Measurements from ENCODE around the gene ZNG1C.
"Not testable (repeated sequence)": the region's sequence is repeated elsewhere in the genome, so short reads cannot be mapped to it uniquely, and the experiment has no call there.

ZNG1C gene

DNA sequence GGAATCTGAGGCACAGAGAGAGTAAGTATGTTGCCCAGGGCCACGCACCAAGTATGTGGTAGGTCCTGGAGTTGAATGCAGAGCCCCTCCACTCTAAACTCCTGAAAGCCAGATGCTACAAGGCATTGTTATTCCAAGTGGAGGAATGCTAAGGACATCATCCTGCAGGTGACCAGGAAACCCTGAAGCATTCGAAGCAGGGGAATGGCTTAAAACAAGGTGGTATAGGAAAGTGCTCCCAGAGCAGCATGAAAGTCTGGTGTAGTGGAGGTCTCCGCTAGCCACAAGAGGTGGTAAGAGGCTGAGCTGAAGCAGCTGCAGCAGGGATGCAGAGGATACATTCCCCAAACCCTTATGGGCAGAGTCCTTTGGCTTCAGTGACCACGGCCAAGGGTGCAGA is 87.3 kb downstream of the ZNG1C start:
- not testable (repeated sequence) for H3K36me3 ChIP-seq (ENCODE audit: insufficient read depth, low read length); H3K4me3 ChIP-seq; H3K9me3 ChIP-seq (ENCODE audit: low read depth, low read length); H3K27ac ChIP-seq; H3K9ac ChIP-seq (ENCODE audit: insufficient read length); DNase-seq (ENCODE audit: low read depth, low spot score)

DNA sequence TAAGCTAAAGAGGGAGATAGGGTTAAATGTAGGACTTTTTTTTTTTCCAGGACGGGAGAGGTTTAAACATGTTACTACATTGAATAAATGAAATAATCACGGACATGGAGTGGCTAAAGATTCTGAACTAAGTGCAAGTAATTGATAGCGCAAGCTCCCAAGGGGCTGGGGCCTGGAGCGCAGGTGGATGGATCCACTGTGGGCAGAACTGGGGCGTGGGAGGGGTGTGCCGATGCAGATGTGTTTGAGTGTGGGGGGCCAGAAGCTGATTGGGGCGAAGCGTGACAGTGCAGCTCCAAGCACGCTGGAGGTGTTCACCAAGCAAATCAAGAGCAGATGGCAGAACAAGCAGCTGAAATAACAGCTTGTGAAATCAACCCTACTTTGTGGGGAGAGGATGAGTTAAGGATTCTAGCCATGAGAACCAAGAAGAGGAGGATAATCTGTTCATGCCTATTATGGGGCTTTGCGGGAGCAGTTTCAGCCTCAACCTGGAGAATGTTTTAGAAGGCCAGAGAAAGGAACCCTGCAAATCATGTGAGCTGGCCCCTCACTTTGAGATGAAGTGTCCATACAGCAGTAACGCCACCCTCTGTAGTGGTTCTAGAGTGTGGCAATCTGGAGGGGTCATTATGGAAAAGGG is 88.9 kb downstream of the ZNG1C start:
- H3K9ac ChIP-seq (ENCODE audit: insufficient read length); H3K27ac ChIP-seq; H3K9me3 ChIP-seq (ENCODE audit: low read depth, low read length); H3K36me3 ChIP-seq (ENCODE audit: insufficient read depth, low read length); DNase-seq (ENCODE audit: low read depth, low spot score); H3K4me3 ChIP-seq: not testable (repeated sequence)

DNA sequence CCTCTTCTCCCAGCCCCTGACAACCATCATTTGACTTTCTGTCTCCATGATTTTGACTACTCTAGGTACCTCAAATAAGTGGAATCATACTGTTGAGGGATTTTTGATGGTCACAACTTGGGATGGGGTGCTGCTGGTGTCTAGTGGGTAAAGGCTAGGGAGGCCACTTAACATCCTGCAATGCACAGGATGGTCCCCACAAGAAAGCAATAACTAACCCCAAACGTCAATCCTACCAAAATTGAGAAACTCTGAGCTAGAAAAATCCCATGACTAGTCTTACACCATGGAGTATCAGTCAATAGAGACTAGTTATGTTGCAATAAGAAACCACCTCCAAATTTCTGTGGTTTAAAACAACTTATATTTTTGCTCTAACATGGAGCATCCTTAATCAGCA is 90.3 kb downstream of the ZNG1C start:
- not testable (repeated sequence) for H3K27ac ChIP-seq; H3K9me3 ChIP-seq (ENCODE audit: low read depth, low read length); DNase-seq (ENCODE audit: low read depth, low spot score); H3K4me3 ChIP-seq; H3K36me3 ChIP-seq (ENCODE audit: insufficient read depth, low read length); H3K9ac ChIP-seq (ENCODE audit: insufficient read length)

DNA sequence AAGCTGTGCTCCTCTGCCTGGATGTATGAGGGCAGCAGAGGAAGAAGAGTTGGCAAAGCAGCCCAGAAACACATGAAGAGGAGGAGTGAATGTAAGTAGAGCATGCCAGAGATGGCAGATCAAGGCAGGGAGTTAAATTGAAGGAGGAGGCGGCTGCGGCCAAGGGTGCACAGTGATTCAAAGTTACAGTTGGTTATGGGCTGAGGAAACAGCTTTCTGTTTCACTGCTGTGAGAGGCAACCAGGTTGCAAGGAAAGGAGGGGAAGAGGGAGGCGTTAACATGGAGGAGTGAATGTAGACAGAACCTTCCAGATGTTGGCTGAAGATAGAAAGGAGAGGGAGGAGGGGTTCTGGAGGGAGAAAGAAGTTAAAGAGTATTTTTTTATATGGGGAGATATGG is 94.2 kb downstream of the ZNG1C start:
- not testable (repeated sequence) for H3K36me3 ChIP-seq (ENCODE audit: insufficient read depth, low read length); H3K4me3 ChIP-seq; H3K27ac ChIP-seq; H3K9me3 ChIP-seq (ENCODE audit: low read depth, low read length); DNase-seq (ENCODE audit: low read depth, low spot score); H3K9ac ChIP-seq (ENCODE audit: insufficient read length)

DNA sequence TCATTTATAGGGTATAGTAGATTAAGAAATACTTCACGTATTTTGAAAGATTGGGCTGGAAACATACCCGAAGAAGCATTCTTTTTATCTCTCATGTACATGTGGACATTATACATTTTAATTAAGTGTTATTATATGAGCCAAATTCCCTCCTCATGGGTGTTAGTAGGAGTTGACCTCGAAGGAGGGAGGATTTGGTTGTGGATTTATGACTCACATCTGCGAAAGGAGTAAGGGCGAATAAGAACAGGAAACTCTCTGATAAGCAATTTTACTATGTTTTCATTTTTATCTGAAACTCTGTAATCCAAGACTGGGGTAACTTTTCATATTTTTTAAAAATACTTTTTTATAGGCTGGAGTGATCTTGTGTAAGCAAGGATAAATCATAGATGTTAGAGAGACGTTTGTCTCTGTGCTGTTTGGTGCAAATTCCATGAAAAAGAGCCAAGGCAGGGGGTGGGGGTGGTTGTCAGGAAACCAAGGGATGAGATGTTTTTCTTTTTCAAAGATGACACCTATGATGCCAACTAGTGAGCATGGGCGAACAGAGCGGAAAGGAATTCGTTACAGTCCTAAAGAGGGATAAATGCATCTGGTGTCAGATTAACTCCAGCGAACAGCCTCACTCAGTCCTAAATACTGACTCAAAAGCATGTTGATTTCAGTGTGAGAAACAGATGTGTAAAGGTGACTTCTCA is 95.0 kb downstream of the ZNG1C start:
- H3K9ac ChIP-seq (ENCODE audit: insufficient read length); H3K27ac ChIP-seq; H3K9me3 ChIP-seq (ENCODE audit: low read depth, low read length); DNase-seq (ENCODE audit: low read depth, low spot score); H3K4me3 ChIP-seq; H3K36me3 ChIP-seq (ENCODE audit: insufficient read depth, low read length): not testable (repeated sequence)

DNA sequence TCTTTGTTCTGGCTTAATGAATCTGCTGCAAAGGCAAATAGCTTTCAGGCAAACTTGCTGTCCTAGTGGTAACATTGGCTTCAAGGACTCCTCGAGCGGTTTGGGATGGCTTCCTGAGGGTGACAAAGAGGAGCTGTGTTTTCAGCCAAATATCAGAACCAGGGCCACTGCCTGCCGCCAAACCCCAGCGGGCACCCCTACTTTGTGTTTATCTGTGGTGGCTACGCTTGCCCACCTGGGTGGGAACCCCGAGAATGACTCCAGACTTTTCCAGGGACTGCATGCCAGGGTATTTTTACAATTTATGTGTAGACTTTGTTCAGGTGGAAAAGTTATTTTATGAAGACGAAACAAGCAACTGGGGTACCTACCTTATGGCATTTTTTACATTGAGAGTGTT is 96.2 kb downstream of the ZNG1C start:
- H3K4me3 ChIP-seq; H3K9me3 ChIP-seq (ENCODE audit: low read depth, low read length); H3K36me3 ChIP-seq (ENCODE audit: insufficient read depth, low read length); H3K9ac ChIP-seq (ENCODE audit: insufficient read length); H3K27ac ChIP-seq; DNase-seq (ENCODE audit: low read depth, low spot score): not testable (repeated sequence)

DNA sequence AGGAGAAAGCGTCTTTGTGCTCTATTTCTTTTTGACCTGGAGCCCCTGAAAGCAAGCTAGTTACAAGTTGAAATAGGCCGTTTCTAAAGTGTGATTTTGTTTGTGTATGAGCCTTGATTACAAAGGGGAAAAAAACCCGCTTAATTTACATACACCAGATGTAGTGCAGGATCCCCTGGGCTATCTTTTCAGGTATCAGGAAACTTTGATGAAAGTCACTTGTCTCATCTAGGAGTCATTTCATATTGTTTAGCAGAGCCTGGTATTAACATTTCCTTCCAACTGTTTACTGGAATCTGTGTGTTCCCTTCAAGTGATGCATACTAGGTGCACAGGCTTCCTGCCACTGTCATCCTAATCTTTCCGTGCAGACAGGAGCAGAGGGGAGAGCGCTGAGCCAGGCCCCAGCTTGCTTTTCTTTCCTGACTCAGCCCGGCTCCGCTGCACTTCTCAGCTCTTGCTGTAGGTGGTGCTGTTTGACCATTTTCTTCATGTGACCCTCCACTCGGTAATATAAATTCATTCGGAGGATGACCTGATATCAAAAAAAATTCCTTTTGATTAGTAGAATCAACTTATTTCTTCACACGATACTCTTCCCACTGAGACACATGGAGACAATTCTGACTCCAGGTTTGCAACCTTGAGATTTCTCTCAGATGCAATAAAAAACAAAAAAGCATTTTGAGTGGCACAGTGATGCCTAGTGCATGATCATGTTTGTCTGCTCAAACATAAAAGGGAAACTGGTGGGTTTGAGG is 100.7 kb downstream of the ZNG1C start:
- H3K9ac ChIP-seq (ENCODE audit: insufficient read length); H3K27ac ChIP-seq; H3K9me3 ChIP-seq (ENCODE audit: low read depth, low read length); DNase-seq (ENCODE audit: low read depth, low spot score); H3K36me3 ChIP-seq (ENCODE audit: insufficient read depth, low read length); H3K4me3 ChIP-seq: not testable (repeated sequence)

DNA sequence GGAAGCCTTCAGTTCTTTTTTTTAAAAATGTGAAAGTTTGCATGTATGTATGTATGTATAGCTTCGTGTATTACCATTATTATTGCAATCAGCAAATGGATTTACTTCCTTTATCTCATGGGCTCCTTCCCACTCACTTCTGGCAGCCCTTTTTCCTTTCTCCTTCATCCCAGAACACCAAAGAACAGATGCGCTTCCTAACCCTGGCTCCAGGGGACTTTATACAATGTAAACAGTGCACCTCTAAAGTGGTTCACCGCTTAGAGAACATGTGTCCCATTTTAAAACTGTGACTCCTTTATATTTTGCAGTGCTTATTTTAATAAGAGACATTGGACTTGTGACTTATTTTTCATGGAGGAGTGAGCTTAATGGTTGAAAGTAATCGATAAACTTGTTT is 101.5 kb downstream of the ZNG1C start:
- H3K36me3 ChIP-seq (ENCODE audit: insufficient read depth, low read length); H3K4me3 ChIP-seq; H3K27ac ChIP-seq; H3K9ac ChIP-seq (ENCODE audit: insufficient read length); H3K9me3 ChIP-seq (ENCODE audit: low read depth, low read length); DNase-seq (ENCODE audit: low read depth, low spot score): not testable (repeated sequence)

DNA sequence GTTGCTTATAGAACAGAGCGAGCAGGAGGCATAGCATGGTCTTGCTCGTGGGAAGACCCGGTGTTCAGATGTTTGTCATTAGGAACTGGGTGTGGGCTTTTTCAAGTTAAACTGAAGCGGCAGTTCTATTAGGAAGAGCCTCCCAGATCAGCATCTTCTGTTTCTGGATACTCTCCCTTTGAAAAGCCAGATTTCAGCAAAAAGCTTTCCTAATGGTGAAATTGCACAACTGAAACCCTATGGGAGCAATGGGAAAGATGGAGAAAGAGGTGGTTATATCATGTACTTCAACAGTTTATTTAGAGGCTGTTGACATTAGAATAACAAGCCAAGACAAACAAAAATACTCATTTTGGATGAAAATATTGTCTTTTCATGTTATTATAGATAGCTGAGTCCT is 102.2 kb downstream of the ZNG1C start:
- H3K4me3 ChIP-seq; H3K36me3 ChIP-seq (ENCODE audit: insufficient read depth, low read length); H3K27ac ChIP-seq; DNase-seq (ENCODE audit: low read depth, low spot score); H3K9ac ChIP-seq (ENCODE audit: insufficient read length); H3K9me3 ChIP-seq (ENCODE audit: low read depth, low read length): not testable (repeated sequence)

Data from SK-N-MC (cell line).